HepG2 (cell line): ENCODE data around the gene FKBP5. TPM values are rescaled to one million over a fixed set of nuclear protein-coding genes. Genes with fewer than 3 reads are reported as not detected.

Source experiments
- ATAC-seq: fragments of 200-7000 bp; cut with Tn5 transposase; 3 replicates; pipeline ENCODE4 v1.9.1; 2020; ENCODE audit warnings: mild to moderate bottlenecking, moderate library complexity
- BruUV-seq: library from RNA; stranded (reverse); fragments of 400-500 nt; replicated peaks from 2 replicates; lab custom pipeline; 2021; lab: Mats Ljungman, UMichigan
- CTCF ChIA-PET: fragments of 300-600 bp; formaldehyde crosslinking; extraction: SDS; loops from one replicate; lab custom pipeline; 2021; ENCODE audit warnings: low total read pairs, inconsistent platforms, low intra/inter-chr PET ratio; lab: Yijun Ruan, JAX
- POLR2A ChIA-PET: fragments of 350-600 bp; sonication (Branson Sonifier 250); formaldehyde crosslinking; loops from one replicate; lab custom pipeline; 2020; ENCODE audit warnings: antibody characterized with exemption, inconsistent platforms; lab: Yijun Ruan, JAX
- DNase-seq: peaks from one replicate; pipeline ENCODE4 v3.0.0-alpha.2; 2015; ENCODE audit warnings: low spot score
- FAIRE-seq: peaks from 3 replicates; lab custom pipeline; 2011; peaks lifted over from hg19 to GRCh38; lab: Jason Lieb, UNC
- H2AFZ ChIP-seq: one replicate; pipeline ENCODE4 v1.6.1; 2011; ENCODE audit warnings: low read length, inconsistent platforms
- H3K27ac ChIP-seq: fragments of 300-600 bp; 3 replicates; pipeline ENCODE4 v1.8.0; 2011; ENCODE audit warnings: mixed run types, mild to moderate bottlenecking, mixed read lengths, low read length, inconsistent platforms; ENCODE audit not compliant: insufficient read depth; ENCODE audit errors: extremely low read length
- H3K27me3 ChIP-seq, 2 experiments: fragments of 200-600 bp in 1 of 2; 2 replicates in 1 of 2; 3 replicates in 1 of 2; pipeline versions ENCODE4 v1.6.0 to v1.8.0; 2011; ENCODE audit warnings: low read length in 2 of 2, mild to moderate bottlenecking in 2 of 2, moderate library complexity in 2 of 2, inconsistent platforms in 1 of 2; ENCODE audit not compliant: insufficient read depth in 2 of 2, control insufficient read depth in 1 of 2
- H3K36me3 ChIP-seq, 2 experiments: fragments of 200-600 bp in 1 of 2; replicated peaks in 1 of 2; 2 replicates in 1 of 2; 3 replicates in 1 of 2; pipeline versions ENCODE4 v1.5.1 to v1.8.0; 2011; ENCODE audit warnings: low read length in 2 of 2, inconsistent platforms in 1 of 2; ENCODE audit not compliant: insufficient read depth in 2 of 2, control insufficient read depth in 1 of 2
- H3K4me1 ChIP-seq: 2 replicates; pipeline ENCODE4 v1.5.1; 2012; ENCODE audit warnings: low read length, inconsistent platforms; ENCODE audit not compliant: insufficient read depth
- H3K4me2 ChIP-seq: 2 replicates; pipeline ENCODE4 v1.6.0; 2011; ENCODE audit warnings: low read depth, low read length, inconsistent platforms
- H3K4me3 ChIP-seq, 3 experiments: fragments of 200-600 bp in 1 of 3; sonication (generic), shearing (Covaris generic) in 1 of 3; replicated peaks in 1 of 3; 2 replicates each; pipeline ENCODE4 v1.5.1; 2011 to 2016; ENCODE audit warnings: low read length in 3 of 3, inconsistent platforms in 2 of 3, low read depth in 2 of 3, mild to moderate bottlenecking in 2 of 3, control low read depth in 1 of 3, mixed read lengths in 1 of 3; ENCODE audit not compliant: insufficient read depth in 1 of 3
- H3K79me2 ChIP-seq: one replicate; pipeline ENCODE4 v1.6.1; 2011; ENCODE audit warnings: low read length, inconsistent platforms; ENCODE audit not compliant: insufficient read depth
- H3K9ac ChIP-seq: 2 replicates; pipeline ENCODE4 v1.6.0; 2011; ENCODE audit warnings: mild to moderate bottlenecking, low read depth, low read length, inconsistent platforms; ENCODE audit not compliant: insufficient read depth
- H3K9me3 ChIP-seq: 2 replicates; pipeline ENCODE4 v1.5.1; 2012; ENCODE audit warnings: mild to moderate bottlenecking, low read length
- H4K20me1 ChIP-seq: 2 replicates; pipeline ENCODE4 v1.6.0; 2011; ENCODE audit warnings: inconsistent platforms, mild to moderate bottlenecking, low read length, moderate library complexity; ENCODE audit not compliant: insufficient read depth
- HNF4A ChIP-seq: sonication (generic); formaldehyde crosslinking; IDR thresholded peaks from 2 replicates; pipeline ENCODE4 v1.4.0; 2020; ENCODE audit warnings: missing genetic modification reagents
- IKZF1 ChIP-seq: fragments of 450-650 bp; IDR thresholded peaks from 2 replicates; pipeline ENCODE4 v1.7.1; 2016
- MAFK ChIP-seq, 2 experiments: IDR thresholded peaks in 1 of 2; conservative IDR thresholded peaks in 1 of 2; 2 replicates each; pipeline ENCODE4 v1.6.1; 2011; ENCODE audit warnings: improper control_type of control experiment in 2 of 2, low read length in 2 of 2
- RFXANK ChIP-seq: IDR thresholded peaks from 2 replicates; pipeline ENCODE4 v1.6.1; 2016
- SOX13 ChIP-seq, 3 experiments: fragments of 450-650 bp in 1 of 3; sonication (generic) in 1 of 3; formaldehyde crosslinking in 1 of 3; IDR thresholded peaks in 2 of 3; conservative IDR thresholded peaks in 1 of 3; 2 replicates each; pipeline versions ENCODE4 v1.5.0 to v1.6.1; 2016 to 2020; ENCODE audit warnings: antibody characterized with exemption in 1 of 3, mild to moderate bottlenecking in 1 of 3, missing compliant biosample characterization in 1 of 3, missing genetic modification reagents in 1 of 3, moderate library complexity in 1 of 3
- SP1 ChIP-seq, 2 experiments: fragments of 450-650 bp in 1 of 2; sonication (generic) in 1 of 2; formaldehyde crosslinking in 1 of 2; IDR thresholded peaks; 2 replicates each; pipeline versions ENCODE4 v1.4.0 to v1.6.1; 2016 to 2020; ENCODE audit warnings: missing genetic modification reagents in 1 of 2
- ZNF10 ChIP-seq: sonication (generic); formaldehyde crosslinking; IDR thresholded peaks from 2 replicates; pipeline ENCODE4 v1.4.0; 2020; ENCODE audit warnings: mild to moderate bottlenecking, low read depth, missing genetic modification reagents, borderline replicate concordance
- ZNF232 ChIP-seq: sonication (generic); formaldehyde crosslinking; IDR thresholded peaks from 2 replicates; pipeline ENCODE4 v1.4.0; 2020; ENCODE audit warnings: missing genetic modification reagents, borderline replicate concordance
- ZNF678 ChIP-seq: sonication (generic); formaldehyde crosslinking; IDR thresholded peaks from 2 replicates; pipeline ENCODE4 v1.4.0; 2020; ENCODE audit warnings: mild to moderate bottlenecking, missing genetic modification reagents
- ZSCAN5A ChIP-seq: sonication (generic); formaldehyde crosslinking; IDR thresholded peaks from 2 replicates; pipeline ENCODE4 v1.8.0; 2022; ENCODE audit warnings: mild to moderate bottlenecking, missing genetic modification reagents, borderline replicate concordance
- WGBS: methylation state at CpG from one replicate; pipeline ENCODE4 v1.1.6; 2017; ENCODE audit warnings: low lambda C conversion rate; 5-methylcytosine and 5-hydroxymethylcytosine counted together
- in situ Hi-C: cut with HindIII; loops from 2 replicates; pipeline ENCODE4 v1.10.0; 2017; ENCODE audit warnings: low pct_unique_long_range_greater_than_20kb; ENCODE audit not compliant: extremely low pct_ligation_motif_present
- intact Hi-C: fragments of 100-400 bp; cut with micrococcal nuclease; formaldehyde crosslinking; loops from one replicate; pipeline ENCODE4 v1.10.0; 2022; ENCODE audit not compliant: unreplicated experiment
- polyA plus RNA-seq, 8 experiments: library from polyadenylated mRNA; depleted of rRNA in 3 of 8; stranded (reverse) in 7 of 8; unstranded in 1 of 8; fragments of >200 nt; fragmentation: Illumina TruSeq in 4 of 8; extraction: Trizol in 4 of 8; gene quantifications; 2 replicates each; pipeline versions ENCODE4 v1.2.1 to v1.2.3, GENCODE V29; 2011 to 2016; ENCODE audit warnings: low read depth in 4 of 8, missing spikeins in 1 of 8, mixed read lengths in 1 of 8; ENCODE audit not compliant: insufficient read depth in 1 of 8
- total RNA-seq, 5 experiments: library from RNA; depleted of rRNA; stranded (reverse); fragments of >200 nt; fragmentation: Illumina TruSeq; extraction: Trizol; gene quantifications; 2 replicates each; pipeline ENCODE4 v1.2.3, GENCODE V29; 2016; ENCODE audit warnings: low read depth in 1 of 5
- TF ChIP-seq, protein P1 (sequence below): IDR thresholded peaks from 2 replicates; pipeline ENCODE4 v1.6.1; 2016
- TF ChIP-seq, protein P2 (sequence below): fragments of 450-650 bp; IDR thresholded peaks from 2 replicates; pipeline ENCODE4 v1.6.1; 2017; ENCODE audit warnings: mild to moderate bottlenecking
- TF ChIP-seq, protein P3 (sequence below): sonication (generic); formaldehyde crosslinking; IDR thresholded peaks from 2 replicates; pipeline ENCODE4 v1.9.0; 2022; ENCODE audit warnings: missing genetic modification reagents, mild to moderate bottlenecking, borderline replicate concordance

The FKBP5 gene
- total and polyA plus RNA-seq, 2 of the 13 experiments (the other 11 are each of a cell fraction or from before 2014, with no cell fraction given) = 8.0 to 17.4 TPM

GRCh38 chr6:35592178-35592577 is 96.5 kb downstream of the FKBP5 start:
- Histone ChIP-seq H2AFZ (no peak overlapping the region), H3K9ac (no peak overlapping the region), H3K4me2 (no peak overlapping the region), H4K20me1 (no peaks in the 10 kb centered on the region), H3K27ac (no peak overlapping the region), H3K79me2 (no peaks in the 10 kb centered on the region), H3K4me3 (no peak overlapping the region), H3K36me3 (peaks cover 4 to 46% of the 10 kb centered on the region in 2 experiments), H3K9me3 (no peaks in the 10 kb centered on the region), H3K27me3 (no peaks in the 10 kb centered on the region), H3K4me1 (no peaks in the 10 kb centered on the region)
- FAIRE-seq (no peak), DNase-seq (no peak), ATAC-seq (no peak)
- POLR2A ChIA-PET = interaction anchor here (1.7 kb wide), 1 partner anchor 140 kb away, joined by 3 read pairs; no protein-coding TSS in a partner anchor
- no peak for TF ChIP-seq SP1 (IDR thresholded peaks at IDR 0.05)
- no peak for TF ChIP-seq SP1 (CRISPR knock-in tag; IDR thresholded peaks at IDR 0.05)
- TF ChIP-seq ZNF232 = no peak
- TF ChIP-seq RFXANK (CRISPR knock-in tag) = no peak
- TF ChIP-seq MAFK (conservative IDR thresholded peaks at IDR 0.05 in 1 of 2, IDR thresholded peaks at IDR 0.05 in 1 of 2; ENCODE audit: low read length in 2 of 2) = no peak
- no peak for TF ChIP-seq IKZF1
- no peak for TF ChIP-seq ZNF678 (CRISPR knock-in tag)
- TF ChIP-seq, protein P1, sequence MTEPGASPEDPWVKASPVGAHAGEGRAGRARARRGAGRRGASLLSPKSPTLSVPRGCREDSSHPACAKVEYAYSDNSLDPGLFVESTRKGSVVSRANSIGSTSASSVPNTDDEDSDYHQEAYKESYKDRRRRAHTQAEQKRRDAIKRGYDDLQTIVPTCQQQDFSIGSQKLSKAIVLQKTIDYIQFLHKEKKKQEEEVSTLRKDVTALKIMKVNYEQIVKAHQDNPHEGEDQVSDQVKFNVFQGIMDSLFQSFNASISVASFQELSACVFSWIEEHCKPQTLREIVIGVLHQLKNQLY = no peak
- TF ChIP-seq ZNF10 (CRISPR knock-in tag) = no peak
- TF ChIP-seq ZSCAN5A = no peak
- TF ChIP-seq SOX13 (IDR thresholded peaks at IDR 0.05) = no peak
- TF ChIP-seq SOX13 (CRISPR knock-in tag; conservative IDR thresholded peaks at IDR 0.05 in 1 of 2, IDR thresholded peaks at IDR 0.05 in 1 of 2) = no peak
- TF ChIP-seq, protein P2, sequence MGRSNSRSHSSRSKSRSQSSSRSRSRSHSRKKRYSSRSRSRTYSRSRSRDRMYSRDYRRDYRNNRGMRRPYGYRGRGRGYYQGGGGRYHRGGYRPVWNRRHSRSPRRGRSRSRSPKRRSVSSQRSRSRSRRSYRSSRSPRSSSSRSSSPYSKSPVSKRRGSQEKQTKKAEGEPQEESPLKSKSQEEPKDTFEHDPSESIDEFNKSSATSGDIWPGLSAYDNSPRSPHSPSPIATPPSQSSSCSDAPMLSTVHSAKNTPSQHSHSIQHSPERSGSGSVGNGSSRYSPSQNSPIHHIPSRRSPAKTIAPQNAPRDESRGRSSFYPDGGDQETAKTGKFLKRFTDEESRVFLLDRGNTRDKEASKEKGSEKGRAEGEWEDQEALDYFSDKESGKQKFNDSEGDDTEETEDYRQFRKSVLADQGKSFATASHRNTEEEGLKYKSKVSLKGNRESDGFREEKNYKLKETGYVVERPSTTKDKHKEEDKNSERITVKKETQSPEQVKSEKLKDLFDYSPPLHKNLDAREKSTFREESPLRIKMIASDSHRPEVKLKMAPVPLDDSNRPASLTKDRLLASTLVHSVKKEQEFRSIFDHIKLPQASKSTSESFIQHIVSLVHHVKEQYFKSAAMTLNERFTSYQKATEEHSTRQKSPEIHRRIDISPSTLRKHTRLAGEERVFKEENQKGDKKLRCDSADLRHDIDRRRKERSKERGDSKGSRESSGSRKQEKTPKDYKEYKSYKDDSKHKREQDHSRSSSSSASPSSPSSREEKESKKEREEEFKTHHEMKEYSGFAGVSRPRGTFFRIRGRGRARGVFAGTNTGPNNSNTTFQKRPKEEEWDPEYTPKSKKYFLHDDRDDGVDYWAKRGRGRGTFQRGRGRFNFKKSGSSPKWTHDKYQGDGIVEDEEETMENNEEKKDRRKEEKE = no peak
- TF ChIP-seq, protein P3, sequence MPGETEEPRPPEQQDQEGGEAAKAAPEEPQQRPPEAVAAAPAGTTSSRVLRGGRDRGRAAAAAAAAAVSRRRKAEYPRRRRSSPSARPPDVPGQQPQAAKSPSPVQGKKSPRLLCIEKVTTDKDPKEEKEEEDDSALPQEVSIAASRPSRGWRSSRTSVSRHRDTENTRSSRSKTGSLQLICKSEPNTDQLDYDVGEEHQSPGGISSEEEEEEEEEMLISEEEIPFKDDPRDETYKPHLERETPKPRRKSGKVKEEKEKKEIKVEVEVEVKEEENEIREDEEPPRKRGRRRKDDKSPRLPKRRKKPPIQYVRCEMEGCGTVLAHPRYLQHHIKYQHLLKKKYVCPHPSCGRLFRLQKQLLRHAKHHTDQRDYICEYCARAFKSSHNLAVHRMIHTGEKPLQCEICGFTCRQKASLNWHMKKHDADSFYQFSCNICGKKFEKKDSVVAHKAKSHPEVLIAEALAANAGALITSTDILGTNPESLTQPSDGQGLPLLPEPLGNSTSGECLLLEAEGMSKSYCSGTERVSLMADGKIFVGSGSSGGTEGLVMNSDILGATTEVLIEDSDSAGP (CRISPR knock-in tag) = no peak
- TF ChIP-seq HNF4A = no peak
- 95% methylated on average over 3 of the region's 3 CpGs for WGBS
- no TSS peak for BruUV-seq
- intact Hi-C loops (no loop called here), in situ Hi-C loops (no loop called here)
- CTCF ChIA-PET = no interaction called here
